GM12878 (cell line): ENCODE data around the gene ADCY7. TPM values are rescaled to one million over a fixed set of nuclear protein-coding genes. Genes with fewer than 3 reads are reported as not detected.
"Not testable (repeated sequence)": the region's sequence is repeated elsewhere in the genome, so short reads cannot be mapped to it uniquely, and the experiment has no call there.

ENCODE experiments used
- ATAC-seq: fragments of 200-7000 bp; cut with Tn5 transposase; 3 replicates; pipeline ENCODE4 v1.9.1; 2020; ENCODE audit warnings: mild to moderate bottlenecking, moderate library complexity
- BruUV-seq: library from RNA; stranded (reverse); fragments of 400-500 nt; replicated peaks from 2 replicates; lab custom pipeline; 2021; lab: Mats Ljungman, UMichigan
- CTCF ChIA-PET: fragments of 300-600 bp; sonication (Branson Sonifier 250); formaldehyde crosslinking; extraction: SDS; loops from one replicate; lab custom pipeline; 2021; ENCODE audit warnings: inconsistent platforms; lab: Yijun Ruan, JAX
- POLR2A ChIA-PET: fragments of 350-600 bp; formaldehyde crosslinking; extraction: SDS; loops from one replicate; lab custom pipeline; 2021; ENCODE audit warnings: inconsistent platforms; lab: Charles Lee
- RAD21 ChIA-PET: fragments of 300-600 bp; sonication (Branson Sonifier 250); formaldehyde crosslinking; loops from one replicate; lab custom pipeline; 2023; ENCODE audit warnings: antibody characterized with exemption; ENCODE audit not compliant: unreplicated experiment; lab: Charles Lee
- SMC1A ChIA-PET: fragments of 300-600 bp; sonication (Branson Sonifier 250); formaldehyde crosslinking; loops from one replicate; lab custom pipeline; 2023; ENCODE audit not compliant: unreplicated experiment, uncharacterized antibody; lab: Charles Lee
- DNase-seq: peaks from one replicate; pipeline ENCODE4 v3.0.0-alpha.2; 2011; ENCODE audit warnings: low read depth, low spot score
- FAIRE-seq: peaks from 3 replicates; lab custom pipeline; 2011; peaks lifted over from hg19 to GRCh38; lab: Jason Lieb, UNC
- H2AFZ ChIP-seq: 2 replicates; pipeline ENCODE4 v1.6.0; 2011; ENCODE audit warnings: low read depth, low read length, control low read depth; ENCODE audit not compliant: control insufficient read depth
- H3K27ac ChIP-seq: 2 replicates; pipeline ENCODE4 v1.5.1; 2011; ENCODE audit warnings: control low read depth; ENCODE audit not compliant: control insufficient read depth, insufficient read depth
- H3K27me3 ChIP-seq, 2 experiments: replicated peaks in 1 of 2; 2 replicates each; pipeline versions ENCODE4 v1.6.0 to v1.6.1; 2011; ENCODE audit warnings: low read length in 1 of 2; ENCODE audit not compliant: control insufficient read depth in 2 of 2, insufficient read depth in 2 of 2
- H3K36me3 ChIP-seq, 2 experiments: 2 replicates each; pipeline ENCODE4 v1.5.1; 2011; ENCODE audit warnings: low read length in 1 of 2; ENCODE audit not compliant: control insufficient read depth in 2 of 2, insufficient read depth in 2 of 2
- H3K4me1 ChIP-seq: 2 replicates; pipeline ENCODE4 v1.6.1; 2011; ENCODE audit warnings: mild to moderate bottlenecking, low read length, moderate library complexity, mixed read lengths; ENCODE audit not compliant: control insufficient read depth, insufficient read depth
- H3K4me2 ChIP-seq: 2 replicates; pipeline ENCODE4 v1.6.0; 2011; ENCODE audit warnings: control low read depth; ENCODE audit not compliant: control insufficient read depth, insufficient read depth
- H3K4me3 ChIP-seq: fragments of 200-600 bp; sonication (generic); 2 replicates; pipeline ENCODE4 v1.5.1; 2016
- H3K79me2 ChIP-seq: 2 replicates; pipeline ENCODE4 v1.6.0; 2011; ENCODE audit warnings: low read length; ENCODE audit not compliant: control insufficient read depth, insufficient read depth
- H3K9ac ChIP-seq: 2 replicates; pipeline ENCODE4 v1.8.0; 2011; ENCODE audit warnings: low read length, control low read depth, mixed read lengths; ENCODE audit not compliant: control insufficient read depth, insufficient read depth
- H3K9me3 ChIP-seq: replicated peaks from 3 replicates; pipeline ENCODE4 v1.5.1; 2011; ENCODE audit warnings: mild to moderate bottlenecking, low read length; ENCODE audit not compliant: control insufficient read depth, insufficient read depth
- H4K20me1 ChIP-seq: 2 replicates; pipeline ENCODE4 v1.6.0; 2011; ENCODE audit not compliant: control insufficient read depth, insufficient read depth
- IRF4 ChIP-seq: IDR thresholded peaks from 2 replicates; pipeline ENCODE4 v1.6.1; 2011; ENCODE audit warnings: low read depth, low read length
- STAT3 ChIP-seq: IDR thresholded peaks from 2 replicates; pipeline ENCODE4 v1.6.1; 2011; ENCODE audit warnings: low read depth, low read length, improper control_type of control experiment
- ZNF217 ChIP-seq: fragments of 450-650 bp; IDR thresholded peaks from 2 replicates; pipeline ENCODE4 v1.6.1; 2017; ENCODE audit warnings: antibody characterized with exemption, mild to moderate bottlenecking
- WGBS: methylation state at CpG from one replicate; pipeline ENCODE4 v1.1.6; 2016; ENCODE audit warnings: low lambda C conversion rate; ENCODE audit not compliant: insufficient replicate concordance, insufficient coverage; ENCODE audit errors: missing lambda C conversion rate; 5-methylcytosine and 5-hydroxymethylcytosine counted together
- in situ Hi-C: fragments of 300-500 bp; cut with MboI; formaldehyde crosslinking; loops from 9 replicates; pipeline ENCODE4 v1.14.3; 2018; ENCODE audit warnings: mixed read lengths
- intact Hi-C: fragments of 100-400 bp; cut with micrococcal nuclease; formaldehyde crosslinking; loops from one replicate; pipeline ENCODE4 v1.14.2; 2022; ENCODE audit not compliant: unreplicated experiment
- polyA plus RNA-seq, 11 experiments: library from polyadenylated mRNA; depleted of rRNA in 4 of 11; unstranded in 6 of 11; stranded (reverse) in 5 of 11; fragments of >200 nt; fragmentation: Nextera tagmentation in 4 of 11; fragmentation: Illumina TruSeq in 1 of 11; extraction: Ambion mirVana in 4 of 11; extraction: Trizol in 1 of 11; gene quantifications; 1 replicate in 1 of 11; 2 replicates in 10 of 11; pipeline versions ENCODE4 v1.2.1 to v1.2.3, GENCODE V29; 2011 to 2016; ENCODE audit warnings: inconsistent platforms in 2 of 11, missing spikeins in 2 of 11, low read depth in 1 of 11
- total RNA-seq, 4 experiments: library from RNA; depleted of rRNA in 3 of 4; stranded (reverse); fragments of >200 nt in 3 of 4; fragmentation: Illumina TruSeq in 1 of 4; extraction: Trizol in 1 of 4; gene quantifications; 2 replicates each; pipeline versions ENCODE4 v1.2.1 to v1.2.3, GENCODE V29; 2013 to 2021
- TF ChIP-seq, protein P1 (sequence below): fragments of 450-650 bp; IDR thresholded peaks from 2 replicates; pipeline ENCODE4 v1.6.1; 2014; ENCODE audit warnings: mild to moderate bottlenecking
- TF ChIP-seq, protein P2 (sequence below): IDR thresholded peaks from 2 replicates; pipeline ENCODE4 v1.6.1; 2011; ENCODE audit warnings: borderline replicate concordance, low read depth, mild to moderate bottlenecking, moderate library complexity, low read length; ENCODE audit not compliant: insufficient read depth, poor library complexity, severe bottlenecking

The ADCY7 gene
- total and polyA plus RNA-seq, 10 of the 15 experiments (the other 5 are each of a cell fraction or from before 2014, with no cell fraction given): 1.2 to 87.9 (median 24.4) TPM

DNA sequence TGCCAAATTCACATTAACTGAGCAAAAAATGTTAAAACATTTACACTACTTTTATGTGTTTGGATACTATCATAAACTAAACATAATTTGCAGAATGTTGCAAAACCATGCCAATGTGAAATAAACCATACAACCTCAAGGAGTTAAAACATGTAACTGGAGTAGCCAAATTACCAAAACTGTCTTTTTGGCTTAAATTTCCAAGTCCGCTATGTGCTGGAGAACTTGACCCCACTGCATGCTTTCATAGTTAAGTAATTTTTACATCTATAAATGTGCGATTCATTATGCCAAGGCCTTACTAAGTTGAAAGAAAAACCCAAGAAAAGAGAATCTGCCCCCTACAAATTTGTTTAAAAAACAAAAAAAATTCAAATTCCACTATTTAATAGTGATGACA, 74.2 kb downstream of the ADCY7 start:
- RAD21 ChIA-PET: no interaction called here
- no peak for ATAC-seq
- in situ Hi-C loops: no loop called here

DNA sequence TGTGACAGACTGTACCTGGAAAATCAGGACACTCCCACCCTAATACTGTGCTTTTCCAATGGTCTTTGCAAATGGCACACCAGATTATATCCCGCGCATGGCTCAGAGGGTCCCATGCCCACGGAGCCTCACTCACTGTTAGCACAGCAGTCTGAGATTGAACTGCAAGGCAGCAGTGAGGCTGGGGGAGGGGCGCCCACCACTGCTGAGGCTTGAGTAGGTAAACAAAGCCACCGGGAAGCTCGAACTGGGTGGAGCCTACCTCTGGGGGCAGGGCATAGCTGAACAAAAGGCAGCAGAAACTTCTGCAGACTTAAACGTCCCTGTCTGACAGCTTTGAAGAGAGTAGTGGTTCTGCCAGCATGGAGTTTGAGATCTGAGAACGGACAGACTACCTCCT, 77.2 kb downstream of the ADCY7 start:
- ATAC-seq, BruUV-seq, DNase-seq, H3K4me1 ChIP-seq, H3K4me3 ChIP-seq, H3K79me2 ChIP-seq, H3K9me3 ChIP-seq, H2AFZ ChIP-seq, H3K27ac ChIP-seq, intact Hi-C loops, FAIRE-seq, H4K20me1 ChIP-seq, H3K27me3 ChIP-seq, SMC1A ChIA-PET, H3K9ac ChIP-seq, H3K4me2 ChIP-seq, in situ Hi-C loops, RAD21 ChIA-PET, POLR2A ChIA-PET: not testable (repeated sequence)
- 96% methylated on average over 8 of the region's 8 CpGs for WGBS
- CTCF ChIA-PET: interaction anchor here (1.6 to 10.9 kb wide), 2 partner anchors 11 to 16 kb away, joined by 3 to 60 read pairs; no protein-coding TSS in a partner anchor
- peaks cover 4 to 11% of the 10 kb centered on the region in 2 experiments for H3K36me3 ChIP-seq

More for the DNA sequence above, 74.2 kb downstream of the ADCY7 start:
- DNase-seq: no peak
- Histone ChIP-seq H3K27me3 (no peaks in the 10 kb centered on the region), H3K27ac (no peak overlapping the region), H3K9me3 (no peaks in the 10 kb centered on the region), H3K4me2 (no peak overlapping the region), H3K9ac (no peak overlapping the region), H3K4me1 (no peaks in the 10 kb centered on the region), H3K79me2 (no peaks in the 10 kb centered on the region), H3K36me3 (peaks cover 4 to 12% of the 10 kb centered on the region in 2 experiments), H2AFZ (no peak overlapping the region), H4K20me1 (no peaks in the 10 kb centered on the region), H3K4me3 (no peak overlapping the region)
- FAIRE-seq: no peak
- WGBS: 93% methylated on average over 2 of the region's 2 CpGs
- intact Hi-C loops: no loop called here
- POLR2A ChIA-PET: interaction anchor here (1.0 kb wide), 1 partner anchor 61 kb away, joined by 3 read pairs; no protein-coding TSS in a partner anchor
- CTCF ChIA-PET: interaction anchor here (1.9 to 10.9 kb wide), 2 partner anchors 12 to 14 kb away, joined by 7 to 60 read pairs; no protein-coding TSS in a partner anchor
- no TSS peak for BruUV-seq
- SMC1A ChIA-PET: interaction anchor here (1.1 to 1.3 kb wide), 3 partner anchors 14 to 325 kb away, joined by 3 to 5 read pairs (median 4); partner anchors contain the start of gene CNEP1R1
- TF ChIP-seq, protein P1, sequence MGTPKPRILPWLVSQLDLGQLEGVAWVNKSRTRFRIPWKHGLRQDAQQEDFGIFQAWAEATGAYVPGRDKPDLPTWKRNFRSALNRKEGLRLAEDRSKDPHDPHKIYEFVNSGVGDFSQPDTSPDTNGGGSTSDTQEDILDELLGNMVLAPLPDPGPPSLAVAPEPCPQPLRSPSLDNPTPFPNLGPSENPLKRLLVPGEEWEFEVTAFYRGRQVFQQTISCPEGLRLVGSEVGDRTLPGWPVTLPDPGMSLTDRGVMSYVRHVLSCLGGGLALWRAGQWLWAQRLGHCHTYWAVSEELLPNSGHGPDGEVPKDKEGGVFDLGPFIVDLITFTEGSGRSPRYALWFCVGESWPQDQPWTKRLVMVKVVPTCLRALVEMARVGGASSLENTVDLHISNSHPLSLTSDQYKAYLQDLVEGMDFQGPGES: no peak
- TF ChIP-seq, protein P2, sequence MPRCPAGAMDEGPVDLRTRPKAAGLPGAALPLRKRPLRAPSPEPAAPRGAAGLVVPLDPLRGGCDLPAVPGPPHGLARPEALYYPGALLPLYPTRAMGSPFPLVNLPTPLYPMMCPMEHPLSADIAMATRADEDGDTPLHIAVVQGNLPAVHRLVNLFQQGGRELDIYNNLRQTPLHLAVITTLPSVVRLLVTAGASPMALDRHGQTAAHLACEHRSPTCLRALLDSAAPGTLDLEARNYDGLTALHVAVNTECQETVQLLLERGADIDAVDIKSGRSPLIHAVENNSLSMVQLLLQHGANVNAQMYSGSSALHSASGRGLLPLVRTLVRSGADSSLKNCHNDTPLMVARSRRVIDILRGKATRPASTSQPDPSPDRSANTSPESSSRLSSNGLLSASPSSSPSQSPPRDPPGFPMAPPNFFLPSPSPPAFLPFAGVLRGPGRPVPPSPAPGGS: no peak
- no peak for TF ChIP-seq ZNF217
- no peak for TF ChIP-seq IRF4
- TF ChIP-seq STAT3: no peak

DNA sequence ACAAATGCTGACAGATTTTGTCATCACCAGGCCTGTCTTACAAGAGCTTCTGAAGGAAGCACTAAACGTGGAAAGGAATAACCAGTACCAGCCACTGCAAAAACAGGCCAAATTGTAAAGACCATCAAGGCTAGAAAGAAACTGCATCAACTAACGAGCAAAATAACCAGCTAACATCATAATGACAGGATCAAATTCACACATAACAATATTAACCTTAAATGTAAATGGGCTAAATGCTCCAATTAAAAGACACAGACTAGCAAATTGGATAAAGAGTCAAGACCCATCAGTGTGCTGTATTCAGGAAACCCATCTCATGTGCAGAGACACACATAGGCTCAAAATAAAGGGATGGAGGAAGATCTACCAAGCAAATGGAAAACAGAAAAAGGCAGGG, 78.9 kb downstream of the ADCY7 start:
- BruUV-seq, H3K27ac ChIP-seq, H4K20me1 ChIP-seq, H3K9me3 ChIP-seq, ATAC-seq, H3K9ac ChIP-seq, H3K4me3 ChIP-seq, H2AFZ ChIP-seq, FAIRE-seq, POLR2A ChIA-PET, H3K27me3 ChIP-seq, in situ Hi-C loops, RAD21 ChIA-PET, H3K4me1 ChIP-seq, DNase-seq, H3K4me2 ChIP-seq, H3K79me2 ChIP-seq, SMC1A ChIA-PET, intact Hi-C loops: not testable (repeated sequence)
- CTCF ChIA-PET: interaction anchor here (0.8 to 10.9 kb wide), 2 partner anchors 9 to 164 kb away, joined by 3 to 60 read pairs; no protein-coding TSS in a partner anchor
- peaks cover 4 to 11% of the 10 kb centered on the region in 2 experiments for H3K36me3 ChIP-seq
- WGBS: 68% methylated on average over 2 of the region's 2 CpGs
